Fibroblast of lung (primary cell): ENCODE results near the gene MPPED2. TPM values are rescaled to one million over a fixed set of nuclear protein-coding genes. Genes with fewer than 3 reads are reported as not detected.

Source experiments
- DNase-seq, 2 donors: peaks; one replicate each; pipeline versions ENCODE4 v3.0.0 to v3.0.0-alpha.2; 2010; ENCODE audit warnings: low read depth in 2 of 2
- H2AFZ ChIP-seq: 2 replicates; pipeline ENCODE4 v1.5.1; 2012; ENCODE audit warnings: low read length, control low read depth, inconsistent platforms
- H3K27ac ChIP-seq: 2 replicates; pipeline ENCODE4 v1.5.1; 2011; ENCODE audit warnings: low read length, control low read depth; ENCODE audit not compliant: insufficient read depth
- H3K27me3 ChIP-seq: 2 replicates; pipeline ENCODE4 v1.5.1; 2011; ENCODE audit warnings: mild to moderate bottlenecking, low read length; ENCODE audit not compliant: control insufficient read depth, insufficient read depth
- H3K36me3 ChIP-seq: 2 replicates; pipeline ENCODE4 v1.5.1; 2011; ENCODE audit warnings: low read length; ENCODE audit not compliant: control insufficient read depth, insufficient read depth
- H3K4me1 ChIP-seq: 2 replicates; pipeline ENCODE4 v1.5.1; 2011; ENCODE audit warnings: low read length; ENCODE audit not compliant: control insufficient read depth, insufficient read depth; ENCODE audit errors: extremely low read depth
- H3K4me2 ChIP-seq: 2 replicates; pipeline ENCODE4 v1.5.1; 2011; ENCODE audit warnings: low read length, control low read depth; ENCODE audit not compliant: insufficient read depth; ENCODE audit errors: extremely low read depth
- H3K4me3 ChIP-seq, 4 experiments: fragments of 200-600 bp in 1 of 4; sonication (generic) in 1 of 4; replicated peaks in 1 of 4; 2 replicates each; pipeline ENCODE4 v1.5.1; 2011 to 2016; ENCODE audit warnings: low read length in 4 of 4, low read depth in 3 of 4, mild to moderate bottlenecking in 3 of 4, control low read depth in 2 of 4, inconsistent platforms in 1 of 4, mixed read lengths in 1 of 4; ENCODE audit not compliant: insufficient read depth in 1 of 4; ENCODE audit errors: control extremely low read depth in 1 of 4
- H3K79me2 ChIP-seq: 2 replicates; pipeline ENCODE4 v1.5.1; 2012; ENCODE audit warnings: mild to moderate bottlenecking, low read length, inconsistent platforms; ENCODE audit not compliant: control insufficient read depth, insufficient read depth
- H3K9ac ChIP-seq: 2 replicates; pipeline ENCODE4 v1.5.1; 2011; ENCODE audit warnings: mild to moderate bottlenecking, low read length, control low read depth; ENCODE audit not compliant: insufficient read depth
- H3K9me3 ChIP-seq: 2 replicates; pipeline ENCODE4 v1.5.1; 2012; ENCODE audit warnings: low read depth, low read length; ENCODE audit not compliant: control insufficient read depth, insufficient read depth
- H4K20me1 ChIP-seq: 2 replicates; pipeline ENCODE4 v1.5.1; 2011; ENCODE audit warnings: low read length; ENCODE audit not compliant: control insufficient read depth, insufficient read depth; ENCODE audit errors: extremely low read depth
- CTCF ChIP-seq, 2 donors: IDR thresholded peaks in 1 of 2; conservative IDR thresholded peaks in 1 of 2; 1 replicate in 1 of 2; 2 replicates in 1 of 2; pipeline ENCODE4 v1.5.1; 2011 to 2012; ENCODE audit warnings: low read length in 2 of 2, control low read depth in 1 of 2, inconsistent platforms in 1 of 2, low read depth in 1 of 2, mild to moderate bottlenecking in 1 of 2
- EZH2 ChIP-seq: IDR thresholded peaks from 2 replicates; pipeline ENCODE4 v1.5.1; 2012; ENCODE audit warnings: low read length, control low read depth, mild to moderate bottlenecking; ENCODE audit errors: missing control alignments
- polyA plus RNA-seq, 2 donors: library from polyadenylated mRNA; depleted of rRNA in 1 of 2; stranded (reverse) in 1 of 2; unstranded in 1 of 2; fragments of >200 nt; gene quantifications; 2 replicates each; pipeline ENCODE4 v1.2.1, GENCODE V29; 2011 to 2012; ENCODE audit warnings: missing spikeins in 1 of 2
- total RNA-seq: library from RNA; depleted of rRNA; stranded (reverse); fragments of >200 nt; gene quantifications from 2 replicates; pipeline ENCODE4 v1.2.1, GENCODE V29; 2014

MPPED2 gene
- total and polyA plus RNA-seq, 2 donors (not counting 1 experiment from before 2014, with no cell fraction given): under 0.01 to 0.02 TPM

GRCh38 chr11:30489076-30489475 is 97.1 kb downstream of the MPPED2 start:
- DNase-seq: no peak
- Histone ChIP-seq H3K9ac (no peak overlapping the region), H3K4me3 (no peak overlapping the region), H3K27me3 (no peaks in the 10 kb centered on the region), H2AFZ (no peak overlapping the region), H3K79me2 (no peaks in the 10 kb centered on the region), H3K27ac (no peak overlapping the region), H3K9me3 (no peaks in the 10 kb centered on the region), H4K20me1 (no peaks in the 10 kb centered on the region), H3K4me2 (no peak overlapping the region), H3K36me3 (no peaks in the 10 kb centered on the region), H3K4me1 (no peaks in the 10 kb centered on the region)
- TF ChIP-seq CTCF (conservative IDR thresholded peaks at IDR 0.05 in 1 of 2, IDR thresholded peaks at IDR 0.05 in 1 of 2; ENCODE audit: low read depth in 1 of 2, low read length in 2 of 2): no peak

DNA sequence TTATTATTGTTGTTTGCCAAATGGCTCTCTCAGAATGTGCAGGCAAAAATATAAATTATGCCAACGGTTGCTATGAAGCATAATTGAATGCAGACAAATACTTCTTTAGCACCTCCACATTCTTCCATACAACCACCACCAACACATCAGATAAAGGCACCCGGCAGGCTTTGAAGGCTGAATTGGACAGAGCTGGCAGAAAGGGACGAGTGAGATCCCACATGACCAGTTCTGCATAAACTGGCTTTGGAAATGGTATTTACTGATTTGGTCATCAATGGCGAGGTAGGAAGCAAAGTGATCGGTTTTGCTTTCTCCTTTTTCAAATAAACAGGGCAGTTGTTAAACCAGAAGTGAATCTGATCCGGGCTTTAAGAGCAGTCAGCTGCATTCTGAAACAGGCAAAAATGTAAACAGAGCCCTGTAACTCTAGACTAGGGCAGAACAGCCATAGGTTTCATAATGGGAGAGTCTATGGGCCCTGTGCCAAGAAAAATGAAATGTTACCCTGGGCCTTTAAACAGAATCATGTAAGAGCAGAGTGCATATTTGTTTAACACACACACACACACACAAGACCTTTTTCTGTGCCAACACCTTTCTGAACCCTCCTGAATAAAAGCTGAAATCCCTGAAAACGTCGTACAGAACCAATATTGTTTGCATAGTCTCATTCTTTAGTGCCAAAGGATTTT is 97.7 kb downstream of the MPPED2 start:
- DNase-seq: peak; percentile 52 to 95
- Histone ChIP-seq H3K9me3 (no peaks in the 10 kb centered on the region), H3K9ac (no peak overlapping the region), H3K4me1 (no peaks in the 10 kb centered on the region), H4K20me1 (no peaks in the 10 kb centered on the region), H2AFZ (no peak overlapping the region), H3K27ac (no peak overlapping the region), H3K79me2 (no peaks in the 10 kb centered on the region), H3K4me3 (peak overlapping the region in 2 of 4 experiments; percentile 3 to 53), H3K4me2 (peak overlapping the region; percentile 30), H3K27me3 (no peaks in the 10 kb centered on the region), H3K36me3 (no peaks in the 10 kb centered on the region)
- no peak for TF ChIP-seq CTCF (conservative IDR thresholded peaks at IDR 0.05 in 1 of 2, IDR thresholded peaks at IDR 0.05 in 1 of 2; ENCODE audit: low read depth in 1 of 2, low read length in 2 of 2)
- no peak for TF ChIP-seq EZH2

- TF ChIP-seq EZH2: no peak
- TF ChIP-seq CTCF (conservative IDR thresholded peaks at IDR 0.05 in 1 of 2, IDR thresholded peaks at IDR 0.05 in 1 of 2; ENCODE audit: low read depth in 1 of 2, low read length in 2 of 2): no peak
- no peaks in the 10 kb centered on the region for H3K9me3 ChIP-seq
- no peak overlapping the region for H3K4me3 ChIP-seq
- H2AFZ ChIP-seq: no peak overlapping the region
- no peak overlapping the region for H3K9ac ChIP-seq
- H4K20me1 ChIP-seq: no peaks in the 10 kb centered on the region
- H3K79me2 ChIP-seq: no peaks in the 10 kb centered on the region
- peak in 1 of 2 donors; percentile 74 for DNase-seq
- no peak overlapping the region for H3K27ac ChIP-seq
- no peak overlapping the region for H3K4me2 ChIP-seq
- H3K27me3 ChIP-seq: no peaks in the 10 kb centered on the region
- no peaks in the 10 kb centered on the region for H3K4me1 ChIP-seq
- no peaks in the 10 kb centered on the region for H3K36me3 ChIP-seq
These were observed 98.8 kb downstream of the MPPED2 start for GRCh38 chr11:30487200-30487898.
